Endothelial cell of umbilical vein (primary cell): ENCODE data around the gene RPH3AL. TPM values are rescaled to one million over a fixed set of nuclear protein-coding genes. Genes with fewer than 3 reads are reported as not detected.

Experiments
- BruUV-seq: library from RNA; stranded (reverse); fragments of 400-500 nt; replicated peaks from 2 replicates; lab custom pipeline; 2021; lab: Mats Ljungman, UMichigan
- CTCF ChIA-PET: fragments of 300-600, 350-600 bp; sonication (Branson Sonifier 250); formaldehyde crosslinking; loops from one replicate; lab custom pipeline; 2021; ENCODE audit warnings: antibody characterized with exemption, inconsistent platforms; lab: Charles Lee
- POLR2A ChIA-PET: fragments of 300-600, 350-600 bp; sonication (Branson Sonifier 250); formaldehyde crosslinking; loops from one replicate; lab custom pipeline; 2021; ENCODE audit warnings: antibody characterized with exemption, inconsistent platforms; lab: Charles Lee
- DNase-seq: peaks from one replicate; pipeline ENCODE4 v3.0.0-alpha.2; 2011; ENCODE audit warnings: low read depth, low spot score
- FAIRE-seq: peaks from 2 replicates; lab custom pipeline; 2011; peaks lifted over from hg19 to GRCh38; lab: Jason Lieb, UNC
- H2AFZ ChIP-seq: 2 replicates; pipeline ENCODE4 v1.6.0; 2012; ENCODE audit warnings: low read depth, low read length, control low read depth, inconsistent platforms
- H3K27ac ChIP-seq: 2 replicates; pipeline ENCODE4 v1.5.1; 2011; ENCODE audit warnings: low read depth, mild to moderate bottlenecking, control low read depth, low read length, moderate library complexity; ENCODE audit not compliant: insufficient read depth
- H3K27me3 ChIP-seq, 2 experiments: 2 replicates each; pipeline versions ENCODE4 v1.6.0 to v1.6.1; 2011; ENCODE audit warnings: low read length in 2 of 2, mixed read lengths in 1 of 2; ENCODE audit not compliant: control insufficient read depth in 2 of 2, insufficient read depth in 2 of 2
- H3K36me3 ChIP-seq, 2 experiments: 2 replicates in 1 of 2; 3 replicates in 1 of 2; pipeline ENCODE4 v1.5.1; 2011; ENCODE audit warnings: low read length in 2 of 2, mild to moderate bottlenecking in 1 of 2, moderate library complexity in 1 of 2; ENCODE audit not compliant: control insufficient read depth in 2 of 2, insufficient read depth in 2 of 2; ENCODE audit errors: extremely low read depth in 1 of 2
- H3K4me1 ChIP-seq: 3 replicates; pipeline ENCODE4 v1.5.1; 2011; ENCODE audit warnings: mild to moderate bottlenecking, low read length; ENCODE audit not compliant: control insufficient read depth, insufficient read depth; ENCODE audit errors: extremely low read depth
- H3K4me2 ChIP-seq: 2 replicates; pipeline ENCODE4 v1.6.1; 2011; ENCODE audit warnings: low read length, control low read depth, mixed read lengths; ENCODE audit not compliant: insufficient read depth
- H3K4me3 ChIP-seq, 3 experiments: fragments of 200-600 bp in 1 of 3; sonication (generic), shearing (Covaris generic) in 1 of 3; replicated peaks in 1 of 3; 2 replicates each; pipeline ENCODE4 v1.5.1; 2011 to 2016; ENCODE audit warnings: control low read depth in 3 of 3, low read length in 3 of 3, mild to moderate bottlenecking in 2 of 3, inconsistent platforms in 1 of 3, low read depth in 1 of 3, moderate library complexity in 1 of 3; ENCODE audit not compliant: insufficient read depth in 1 of 3
- H3K79me2 ChIP-seq: 2 replicates; pipeline ENCODE4 v1.6.0; 2012; ENCODE audit warnings: low read length, inconsistent platforms; ENCODE audit not compliant: control insufficient read depth, insufficient read depth
- H3K9ac ChIP-seq: replicated peaks from 2 replicates; pipeline ENCODE3; 2011; ENCODE audit warnings: low read length, control low read depth; ENCODE audit not compliant: insufficient read depth; ENCODE audit errors: extremely low read depth
- H3K9me1 ChIP-seq: replicated peaks from 3 replicates; pipeline ENCODE4 v1.6.0; 2011; ENCODE audit warnings: mild to moderate bottlenecking, low read length; ENCODE audit not compliant: control insufficient read depth, insufficient read depth; ENCODE audit errors: extremely low read depth
- H3K9me3 ChIP-seq: replicated peaks from 2 replicates; pipeline ENCODE4 v1.5.1; 2012; ENCODE audit warnings: low read length, inconsistent platforms; ENCODE audit not compliant: control insufficient read depth, insufficient read depth
- H4K20me1 ChIP-seq: replicated peaks from 2 replicates; pipeline ENCODE3; 2011; ENCODE audit warnings: mild to moderate bottlenecking, low read length; ENCODE audit not compliant: control insufficient read depth, insufficient read depth; ENCODE audit errors: extremely low read depth
- CTCF ChIP-seq, 2 donors: IDR thresholded peaks; 1 replicate in 1 of 2; 2 replicates in 1 of 2; pipeline ENCODE4 v1.5.1; 2011; ENCODE audit warnings: low read length in 2 of 2, mild to moderate bottlenecking in 2 of 2, moderate library complexity in 2 of 2, control low read depth in 1 of 2, inconsistent platforms in 1 of 2, low read depth in 1 of 2; ENCODE audit not compliant: insufficient read depth in 1 of 2; ENCODE audit errors: extremely low read depth in 1 of 2
- EZH2 ChIP-seq: IDR thresholded peaks from 2 replicates; pipeline ENCODE4 v1.6.1; 2012; ENCODE audit warnings: borderline replicate concordance, low read depth, mild to moderate bottlenecking, moderate library complexity, low read length, inconsistent platforms; ENCODE audit not compliant: severe bottlenecking
- FOS ChIP-seq: IDR thresholded peaks from 2 replicates; pipeline ENCODE4 v1.6.1; 2011; ENCODE audit warnings: mild to moderate bottlenecking, low read length, moderate library complexity, borderline replicate concordance; ENCODE audit not compliant: insufficient read depth
- GATA2 ChIP-seq: IDR thresholded peaks from 2 replicates; pipeline ENCODE4 v1.7.0; 2011; ENCODE audit warnings: low read depth, mild to moderate bottlenecking, moderate library complexity, mixed read lengths, low read length; ENCODE audit not compliant: insufficient read length, insufficient read depth
- JUN ChIP-seq: IDR thresholded peaks from 2 replicates; pipeline ENCODE4 v1.6.1; 2011; ENCODE audit warnings: borderline replicate concordance, low read depth; ENCODE audit not compliant: insufficient read length, insufficient read depth
- MAX ChIP-seq: IDR thresholded peaks from 2 replicates; pipeline ENCODE4 v1.6.1; 2011; ENCODE audit not compliant: insufficient read depth, insufficient read length
- MYC ChIP-seq: IDR thresholded peaks from one replicate; pipeline ENCODE4 v1.6.1; 2011; ENCODE audit warnings: mild to moderate bottlenecking, low read depth, low read length
- POLR2A ChIP-seq: IDR thresholded peaks from 2 replicates; pipeline ENCODE4 v1.6.1; 2012; ENCODE audit warnings: low read depth, mild to moderate bottlenecking, control low read depth, low read length
- POLR2AphosphoS5 ChIP-seq: IDR thresholded peaks from 2 replicates; pipeline ENCODE4 v1.6.1; 2012; ENCODE audit warnings: low read depth, mild to moderate bottlenecking, control low read depth, low read length, moderate library complexity; ENCODE audit not compliant: insufficient read depth
- dilution Hi-C: fragments of 300-500 bp; cut with MboI; formaldehyde crosslinking; loops from one replicate; pipeline ENCODE4 v1.15.0; 2019; ENCODE audit warnings: low sequenced_read_pairs; ENCODE audit not compliant: extremely low pct_ligation_motif_present
- intact Hi-C: fragments of 100-400 bp; cut with micrococcal nuclease; formaldehyde crosslinking; loops from one replicate; pipeline ENCODE4 v1.10.0; 2022
- polyA plus RNA-seq, 4 experiments: library from polyadenylated mRNA; depleted of rRNA in 3 of 4; stranded (reverse) in 3 of 4; unstranded in 1 of 4; fragments of >200 nt; gene quantifications; 2 replicates each; pipeline versions ENCODE4 v1.2.1 to v1.2.3, GENCODE V29; 2011 to 2012; ENCODE audit warnings: missing spikeins in 1 of 4
- total RNA-seq: library from RNA; stranded (reverse); gene quantifications from 2 replicates; pipeline ENCODE4 v1.2.3, GENCODE V29; 2021

RPH3AL gene
- total and polyA plus RNA-seq, 2 donors (not counting 3 experiments of a cell fraction or from before 2014, with no cell fraction given), result 4.1 to 7.0 TPM

GRCh38 chr17:323181-323580 lies 29.4 kb downstream of the RPH3AL start:
- Histone ChIP-seq H3K36me3 (peaks cover 0 to 3% of the 10 kb centered on the region in 2 experiments), H3K9me3 (no peaks in the 10 kb centered on the region), H3K9me1 (no peaks in the 10 kb centered on the region), H3K4me1 (no peaks in the 10 kb centered on the region), H3K79me2 (no peaks in the 10 kb centered on the region), H3K4me3 (no peak overlapping the region), H3K4me2 (no peak overlapping the region), H4K20me1 (no peaks in the 10 kb centered on the region), H3K27ac (no peak overlapping the region), H2AFZ (no peak overlapping the region), H3K9ac (no peak overlapping the region), H3K27me3 (no peaks in the 10 kb centered on the region)
- dilution Hi-C loops (no loop called here), intact Hi-C loops (no loop called here)
- TF ChIP-seq MYC (no peak), EZH2 (no peak), POLR2A (no peak), CTCF (IDR thresholded peaks at IDR 0.05; ENCODE audit: extremely low read depth in 1 of 2, insufficient read depth in 1 of 2, low read depth in 1 of 2, low read length in 2 of 2) (no peak), JUN (no peak), FOS (no peak), GATA2 (no peak), MAX (no peak), POLR2AphosphoS5 (no peak)
- DNase-seq, result no peak
- BruUV-seq, result no TSS peak
- FAIRE-seq, result no peak
- ChIA-PET POLR2A (no interaction called here), CTCF (no interaction called here)
